HL-60/S4 (cell line): ENCODE data around the gene CLEC2B.
"Not testable (repeated sequence)": the region's sequence is repeated elsewhere in the genome, so short reads cannot be mapped to it uniquely, and the experiment has no call there.

Experiments
- in situ Hi-C: fragments of 300-500 bp; cut with MboI; formaldehyde crosslinking; loops from 2 replicates; pipeline ENCODE4 v1.14.3; 2022; ENCODE audit warnings: low sequenced_read_pairs

Gene CLEC2B

GRCh38 chr12:9869307-9870161 is at the start of gene CLEC2B:
TSS of gene CLEC2B (minus strand) at chr12:9869354.
- in situ Hi-C loops: no loop called here

GRCh38 chr12:9911708-9912107 is 42.6 kb upstream of the CLEC2B start:
- in situ Hi-C loops: no loop called here

- in situ Hi-C loops: no loop called here
These were observed 41.7 kb upstream of the CLEC2B start for GRCh38 chr12:9910716-9911421.

- in situ Hi-C loops: no loop called here
These were observed 40.6 kb upstream of the CLEC2B start for GRCh38 chr12:9909724-9910123.

- in situ Hi-C loops: no loop called here
These were observed 39.2 kb upstream of the CLEC2B start for GRCh38 chr12:9908350-9908749.

GRCh38 chr12:9907769-9908168 is 38.6 kb upstream of the CLEC2B start:
- in situ Hi-C loops: no loop called here

GRCh38 chr12:9906873-9907272 is 37.7 kb upstream of the CLEC2B start:
- in situ Hi-C loops: no loop called here

GRCh38 chr12:9902539-9903228 is 33.5 kb upstream of the CLEC2B start:
- in situ Hi-C loops: no loop called here

- in situ Hi-C loops: no loop called here
These were observed 31.8 kb upstream of the CLEC2B start for GRCh38 chr12:9900930-9901329.

GRCh38 chr12:9899209-9899608 is 30.1 kb upstream of the CLEC2B start:
- in situ Hi-C loops: no loop called here

GRCh38 chr12:9897535-9897934 is 28.4 kb upstream of the CLEC2B start:
- in situ Hi-C loops: no loop called here

- in situ Hi-C loops: no loop called here
These were observed 26.2 kb upstream of the CLEC2B start for GRCh38 chr12:9895215-9895971.

- in situ Hi-C loops: no loop called here
These were observed 19.6 kb upstream of the CLEC2B start for GRCh38 chr12:9888665-9889273.

GRCh38 chr12:9883175-9883574 is 14.0 kb upstream of the CLEC2B start:
- in situ Hi-C loops: no loop called here

- in situ Hi-C loops: no loop called here
These were observed 12.8 kb upstream of the CLEC2B start for GRCh38 chr12:9881988-9882387.

- in situ Hi-C loops: no loop called here
These were observed 12.1 kb upstream of the CLEC2B start, which contains the start of gene KLRF2 for GRCh38 chr12:9881246-9881645. TSS of gene KLRF2 (plus strand) at chr12:9881489. CDS start at chr12:9881596, 107 bp downstream.

GRCh38 chr12:9880532-9881078 is 11.5 kb upstream of the CLEC2B start:
- in situ Hi-C loops: no loop called here

GRCh38 chr12:9876120-9876519 is 7.0 kb upstream of the CLEC2B start:
- in situ Hi-C loops: not testable (repeated sequence)

- in situ Hi-C loops: no loop called here
These were observed 3.6 kb upstream of the CLEC2B start for GRCh38 chr12:9872742-9873141.

GRCh38 chr12:9872162-9872561 is 3.0 kb upstream of the CLEC2B start:
- in situ Hi-C loops: no loop called here
